Stomach smooth muscle (tissue), 2 donors: ENCODE results near the gene GAD1.

Experiments
- H3K27ac ChIP-seq: one replicate; pipeline ENCODE4 v1.7.0; 2013; ENCODE audit warnings: mild to moderate bottlenecking, low read length, inconsistent platforms
- H3K27me3 ChIP-seq, 2 donors: one replicate each; pipeline ENCODE4 v1.7.0; 2013; ENCODE audit warnings: low read length in 2 of 2; ENCODE audit not compliant: insufficient read depth in 2 of 2, control insufficient read depth in 1 of 2
- H3K36me3 ChIP-seq, 2 donors: one replicate each; pipeline ENCODE4 v1.7.0; 2013; ENCODE audit warnings: low read length in 2 of 2; ENCODE audit not compliant: control insufficient read depth in 2 of 2, insufficient read depth in 2 of 2
- H3K4me1 ChIP-seq: one replicate; pipeline ENCODE4 v1.7.0; 2013; ENCODE audit warnings: low read length; ENCODE audit not compliant: control insufficient read depth, insufficient read depth
- H3K4me3 ChIP-seq, 2 donors: one replicate each; pipeline ENCODE4 v1.7.0; 2013; ENCODE audit warnings: low read length in 2 of 2
- H3K9ac ChIP-seq, 2 donors: one replicate each; pipeline ENCODE4 v1.7.0; 2013; ENCODE audit warnings: low read length in 2 of 2, mild to moderate bottlenecking in 1 of 2
- H3K9me3 ChIP-seq, 2 donors: one replicate each; pipeline ENCODE4 v1.7.0; 2013; ENCODE audit warnings: low read length in 2 of 2; ENCODE audit not compliant: control insufficient read depth in 2 of 2
- donor health status: healthy.
- donor health status: Pancreatic carcinoma.

The GAD1 gene

DNA sequence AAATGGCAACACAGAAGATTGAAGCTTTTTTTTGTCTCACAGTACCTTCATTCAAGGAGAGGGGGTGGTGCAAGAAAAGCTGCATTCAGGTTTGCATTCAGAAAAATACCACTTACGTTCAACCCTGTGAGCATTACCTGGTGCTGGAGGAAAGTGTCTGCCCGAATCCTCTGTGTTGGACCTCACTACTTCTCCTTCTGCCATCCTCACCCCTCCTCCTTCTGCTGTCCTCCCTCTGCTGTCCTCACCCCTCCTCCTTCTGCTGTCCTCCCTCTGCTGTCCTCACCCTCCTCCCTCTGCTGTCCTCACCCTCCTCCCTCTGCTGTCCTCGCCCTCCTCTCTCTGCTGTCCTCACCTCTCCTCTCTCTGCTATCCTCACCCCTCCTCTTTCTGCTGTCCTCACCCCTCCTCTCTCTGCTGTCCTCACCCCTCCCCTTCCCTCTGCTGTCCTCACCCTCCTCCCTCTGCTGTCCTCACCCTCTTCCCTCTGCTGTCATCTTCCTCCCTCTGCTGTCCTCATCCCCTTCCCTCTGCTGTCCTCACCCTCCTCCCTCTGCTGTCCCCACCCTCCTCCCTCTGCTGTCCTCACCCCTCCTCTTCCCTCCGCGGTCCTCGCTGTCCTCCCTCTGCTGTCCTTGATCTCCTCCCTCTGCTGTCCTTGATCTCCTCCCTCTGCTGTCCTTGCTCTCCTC lies 11.3 kb downstream of the GAD1 start:
- H3K36me3 ChIP-seq = no peaks in the 10 kb centered on the region
- H3K9ac ChIP-seq = no peak overlapping the region
- H3K27ac ChIP-seq = no peak overlapping the region
- no peak overlapping the region for H3K4me3 ChIP-seq
- no peaks in the 10 kb centered on the region for H3K9me3 ChIP-seq
- peaks cover 8% of the 10 kb centered on the region for H3K4me1 ChIP-seq
- peaks cover 24 to 34% of the 10 kb centered on the region in 2 donors for H3K27me3 ChIP-seq

DNA sequence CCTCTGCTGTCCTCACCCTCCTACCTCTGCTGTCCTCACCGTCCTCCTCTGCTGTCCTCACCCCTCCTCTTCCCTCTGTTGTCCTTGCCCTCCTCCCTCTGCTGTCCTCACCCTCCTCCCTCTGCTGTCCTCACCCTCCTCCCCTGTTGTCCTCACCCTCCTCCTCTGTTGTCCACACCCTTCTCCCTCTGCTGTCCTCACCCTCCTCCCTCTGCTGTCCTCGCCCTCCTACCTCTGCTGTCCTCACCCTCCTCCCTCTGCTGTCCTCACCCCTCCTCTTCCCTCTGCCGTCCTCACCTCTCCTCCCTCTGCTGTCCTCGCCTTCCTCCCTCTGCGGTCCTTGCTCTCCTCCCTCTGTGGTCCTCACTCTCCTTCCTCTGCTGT lies 11.8 kb downstream of the GAD1 start:
- H3K9ac ChIP-seq = no peak overlapping the region
- H3K4me3 ChIP-seq = no peak overlapping the region
- H3K36me3 ChIP-seq = no peaks in the 10 kb centered on the region
- peaks cover 24 to 31% of the 10 kb centered on the region in 2 donors for H3K27me3 ChIP-seq
- H3K4me1 ChIP-seq = peaks cover 5% of the 10 kb centered on the region
- H3K27ac ChIP-seq = no peak overlapping the region
- H3K9me3 ChIP-seq = no peaks in the 10 kb centered on the region

DNA sequence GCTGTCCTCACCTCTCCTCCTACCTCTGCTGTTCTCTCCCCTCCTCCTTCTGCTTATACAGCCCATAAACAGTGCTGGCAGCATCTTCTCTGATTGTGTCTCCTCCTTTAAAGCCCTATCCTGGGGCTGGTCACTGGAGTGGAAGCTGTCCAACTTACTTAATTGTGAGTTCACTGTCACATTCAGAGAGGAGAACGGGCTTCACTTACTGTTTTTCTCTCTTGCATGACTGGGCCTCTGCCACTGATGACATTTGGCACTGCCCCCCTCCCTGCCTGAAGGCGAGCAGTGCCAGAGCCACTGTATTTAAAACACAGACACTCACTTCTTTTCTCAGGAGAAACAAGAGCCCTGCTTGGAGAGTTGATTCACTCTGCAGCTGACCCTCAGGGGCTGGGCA lies 12.3 kb downstream of the GAD1 start:
- H3K36me3 ChIP-seq = no peaks in the 10 kb centered on the region
- peaks cover 19 to 26% of the 10 kb centered on the region in 2 donors for H3K27me3 ChIP-seq
- H3K27ac ChIP-seq = no peak overlapping the region
- H3K4me3 ChIP-seq = no peak overlapping the region
- no peaks in the 10 kb centered on the region for H3K9me3 ChIP-seq
- H3K9ac ChIP-seq = no peak overlapping the region
- no peaks in the 10 kb centered on the region for H3K4me1 ChIP-seq

DNA sequence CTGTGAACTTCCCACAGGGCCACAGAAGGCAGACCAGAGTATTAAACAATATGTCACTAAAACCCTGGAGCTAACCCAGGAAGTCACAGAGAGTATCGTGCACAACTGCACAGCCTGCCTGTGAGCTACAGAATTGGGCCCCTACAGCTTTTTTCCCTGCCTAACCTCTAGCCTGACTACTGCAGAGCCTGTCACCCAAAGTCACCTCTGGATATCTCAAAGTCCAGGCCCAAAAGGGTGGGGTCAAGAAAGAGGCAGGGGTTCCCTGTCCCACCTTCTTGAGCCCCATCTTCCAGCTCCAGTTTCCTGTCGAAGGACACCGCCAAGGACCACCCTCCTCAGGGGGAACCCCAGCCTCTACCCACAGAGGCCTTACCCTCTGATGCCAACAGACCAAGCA lies 13.5 kb downstream of the GAD1 start:
- Histone ChIP-seq H3K9ac (no peak overlapping the region), H3K36me3 (no peaks in the 10 kb centered on the region), H3K4me1 (no peaks in the 10 kb centered on the region), H3K4me3 (no peak overlapping the region), H3K9me3 (no peaks in the 10 kb centered on the region), H3K27ac (no peak overlapping the region), H3K27me3 (peaks cover 13 to 18% of the 10 kb centered on the region in 2 donors)

DNA sequence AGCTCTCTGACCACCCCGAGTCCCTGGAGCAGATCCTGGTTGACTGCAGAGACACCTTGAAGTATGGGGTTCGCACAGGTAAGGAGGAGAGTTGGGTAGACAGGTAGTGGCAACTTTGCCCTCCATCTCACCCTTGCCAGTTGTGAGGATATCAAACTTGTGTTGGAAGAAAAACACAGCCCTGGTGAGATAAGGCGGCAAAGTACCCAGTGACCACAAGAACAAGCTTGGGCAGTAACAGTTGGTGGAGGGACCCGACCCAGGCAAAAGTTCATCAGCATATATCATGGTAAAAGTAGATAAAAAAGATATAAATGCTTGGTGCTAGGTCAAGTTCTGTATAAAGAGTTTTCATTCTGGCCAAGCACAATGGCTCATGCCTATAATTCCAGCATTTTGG lies 14.4 kb downstream of the GAD1 start:
- H3K27me3 ChIP-seq = peaks cover 13 to 14% of the 10 kb centered on the region in 2 donors
- H3K27ac ChIP-seq = no peak overlapping the region
- H3K36me3 ChIP-seq = no peaks in the 10 kb centered on the region
- H3K9ac ChIP-seq = no peak overlapping the region
- H3K4me1 ChIP-seq = no peaks in the 10 kb centered on the region
- H3K9me3 ChIP-seq = no peaks in the 10 kb centered on the region
- H3K4me3 ChIP-seq = no peak overlapping the region

DNA sequence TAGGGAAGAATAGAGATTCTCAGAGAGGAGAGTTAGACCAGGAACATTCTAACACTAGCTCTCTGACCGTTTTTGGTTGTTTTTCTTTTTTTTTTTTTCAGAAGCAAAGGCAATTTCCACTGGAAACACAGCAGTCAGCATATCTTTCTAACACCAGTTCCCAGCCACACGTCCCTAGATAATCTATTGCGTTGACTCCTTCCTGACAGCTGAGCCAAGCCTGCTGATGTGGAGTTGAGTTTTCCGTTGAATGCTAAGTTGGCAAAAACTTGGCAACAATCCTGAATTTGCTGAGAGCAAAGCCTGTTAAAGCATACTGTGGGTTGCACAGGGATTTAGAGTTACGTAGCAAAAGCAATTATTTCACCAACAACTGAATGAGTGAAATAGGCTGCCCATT lies 19.3 kb downstream of the GAD1 start:
- Histone ChIP-seq H3K27ac (no peak overlapping the region), H3K4me1 (no peaks in the 10 kb centered on the region), H3K36me3 (no peaks in the 10 kb centered on the region), H3K9ac (no peak overlapping the region), H3K27me3 (peaks cover under 1 to 2% of the 10 kb centered on the region in 2 donors), H3K9me3 (no peaks in the 10 kb centered on the region), H3K4me3 (no peak overlapping the region)

DNA sequence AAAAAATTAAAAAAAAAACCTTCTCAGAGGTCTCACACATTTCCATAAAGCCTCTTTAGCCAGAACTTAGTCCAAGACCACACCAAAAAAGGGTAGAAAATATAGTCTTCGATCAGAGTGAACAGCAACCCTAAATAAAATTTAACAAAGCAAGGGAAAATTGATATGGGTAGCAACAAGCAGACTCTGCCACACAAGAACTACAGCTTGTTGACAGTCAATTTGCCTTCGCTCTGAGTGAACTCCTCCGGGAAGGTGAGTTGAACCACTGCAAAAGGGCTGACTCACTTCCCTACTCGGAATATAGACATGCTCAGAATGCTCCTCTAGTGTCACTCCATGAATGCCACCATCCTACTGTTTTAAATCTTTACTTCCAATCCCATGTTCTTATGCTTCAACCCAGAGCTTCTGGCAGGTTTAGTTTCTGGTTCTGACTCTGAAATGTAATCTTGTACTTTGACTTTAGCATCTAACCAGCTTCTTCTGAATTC lies 24.1 kb downstream of the GAD1 start:
- Histone ChIP-seq H3K4me1 (no peaks in the 10 kb centered on the region), H3K4me3 (no peak overlapping the region), H3K9ac (no peak overlapping the region), H3K27me3 (peaks cover 0 to 2% of the 10 kb centered on the region in 2 donors), H3K36me3 (no peaks in the 10 kb centered on the region), H3K9me3 (no peaks in the 10 kb centered on the region), H3K27ac (no peak overlapping the region)

DNA sequence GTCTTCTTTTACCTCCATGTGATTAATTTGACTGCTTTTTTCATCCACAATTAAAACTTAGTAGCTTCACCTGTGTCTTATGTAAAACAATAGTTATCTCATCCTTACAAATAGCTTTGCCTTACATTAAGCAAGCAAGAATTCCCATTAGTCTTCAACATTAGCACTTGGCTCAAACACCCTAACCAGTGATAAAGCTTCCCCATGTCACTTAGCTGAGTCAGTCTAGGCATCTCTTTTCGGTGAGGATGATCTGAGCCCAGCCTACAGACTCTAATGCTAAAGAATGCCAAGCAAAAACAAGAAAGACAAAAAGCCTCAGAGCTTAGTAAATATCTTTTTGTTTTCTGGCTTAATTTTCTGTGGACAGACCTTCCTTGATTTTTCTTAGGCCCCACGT lies 26.1 kb downstream of the GAD1 start:
- no peak overlapping the region for H3K4me3 ChIP-seq
- no peaks in the 10 kb centered on the region for H3K9me3 ChIP-seq
- H3K27ac ChIP-seq = no peak overlapping the region
- peaks cover 0 to 2% of the 10 kb centered on the region in 2 donors for H3K27me3 ChIP-seq
- no peak overlapping the region for H3K9ac ChIP-seq
- no peaks in the 10 kb centered on the region for H3K4me1 ChIP-seq
- no peaks in the 10 kb centered on the region for H3K36me3 ChIP-seq

DNA sequence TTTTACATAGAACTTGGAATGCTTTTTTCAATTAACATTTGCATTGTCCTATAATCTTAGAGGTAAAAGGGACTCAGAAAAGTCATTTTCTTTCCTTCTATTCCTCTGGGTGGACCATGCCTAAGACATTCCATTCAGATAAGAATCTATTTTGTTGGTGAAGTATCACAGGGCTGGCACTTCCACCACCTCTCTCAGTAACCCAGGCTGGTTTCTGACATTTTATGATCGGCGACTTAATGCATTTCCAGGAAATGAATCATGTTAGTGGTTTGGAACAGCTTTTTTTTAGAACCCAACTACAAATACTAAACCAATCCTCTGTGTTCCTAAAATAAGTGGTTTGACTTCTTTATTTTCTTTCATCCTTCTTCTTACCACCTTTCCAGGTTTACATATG lies 27.0 kb downstream of the GAD1 start:
- H3K9me3 ChIP-seq = no peaks in the 10 kb centered on the region
- no peak overlapping the region for H3K4me3 ChIP-seq
- H3K27ac ChIP-seq = no peak overlapping the region
- no peaks in the 10 kb centered on the region for H3K4me1 ChIP-seq
- no peaks in the 10 kb centered on the region for H3K36me3 ChIP-seq
- H3K27me3 ChIP-seq = peaks cover 0 to 2% of the 10 kb centered on the region in 2 donors
- no peak overlapping the region for H3K9ac ChIP-seq

DNA sequence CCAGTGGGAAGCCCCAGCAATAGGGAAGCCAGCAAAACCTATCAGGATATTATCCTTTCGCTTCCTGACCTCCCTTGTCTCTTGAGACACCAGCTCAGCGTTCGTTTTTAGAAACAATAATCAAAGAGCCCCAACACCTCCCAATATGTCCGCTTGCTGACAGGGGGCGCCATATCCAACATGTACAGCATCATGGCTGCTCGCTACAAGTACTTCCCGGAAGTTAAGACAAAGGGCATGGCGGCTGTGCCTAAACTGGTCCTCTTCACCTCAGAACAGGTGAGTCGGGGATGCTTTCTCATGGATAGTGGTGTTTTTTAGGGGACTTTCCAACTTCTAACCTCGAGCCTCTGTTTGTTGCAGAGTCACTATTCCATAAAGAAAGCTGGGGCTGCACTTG lies 28.7 kb downstream of the GAD1 start:
- no peaks in the 10 kb centered on the region for H3K36me3 ChIP-seq

DNA sequence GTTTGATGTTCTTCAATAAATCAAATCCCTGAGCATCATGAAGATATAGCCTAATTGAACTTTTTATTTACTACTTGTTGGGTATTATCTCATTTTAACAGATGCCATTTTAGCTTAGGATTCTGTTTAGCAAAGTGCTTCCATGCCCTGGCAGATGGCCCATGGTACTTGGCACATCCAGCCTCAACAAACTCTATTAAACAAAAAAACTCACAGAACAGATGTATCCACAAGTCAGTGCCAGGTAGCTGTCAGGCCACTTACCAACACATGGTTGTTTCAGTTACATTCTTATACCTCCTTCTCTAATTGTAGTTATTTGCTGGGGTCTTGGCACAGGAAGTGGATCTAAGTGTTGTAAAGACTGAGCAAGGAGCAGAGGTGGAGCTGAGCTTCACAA lies 29.6 kb downstream of the GAD1 start:
- no peak overlapping the region for H3K9ac ChIP-seq
- H3K36me3 ChIP-seq = no peaks in the 10 kb centered on the region
- H3K4me1 ChIP-seq = no peaks in the 10 kb centered on the region
- H3K9me3 ChIP-seq = no peaks in the 10 kb centered on the region
- peaks cover 0 to 2% of the 10 kb centered on the region in 2 donors for H3K27me3 ChIP-seq
- H3K4me3 ChIP-seq = no peak overlapping the region
- H3K27ac ChIP-seq = no peak overlapping the region

More for the DNA sequence above, 28.7 kb downstream of the GAD1 start:
- no peaks in the 10 kb centered on the region for H3K9me3 ChIP-seq
- H3K4me1 ChIP-seq = no peaks in the 10 kb centered on the region
- no peak overlapping the region for H3K9ac ChIP-seq
- H3K4me3 ChIP-seq = no peak overlapping the region
- H3K27me3 ChIP-seq = peaks cover 0 to 2% of the 10 kb centered on the region in 2 donors
- H3K27ac ChIP-seq = no peak overlapping the region
